Type B pancreatic cell (in vitro differentiated cells): Measurements from ENCODE around the gene CAPN12. TPM values are rescaled to one million over a fixed set of nuclear protein-coding genes. Genes with fewer than 3 reads are reported as not detected.

Experiments used
- DNase-seq: peaks from one replicate; pipeline ENCODE4 v3.0.0; 2021; ENCODE audit warnings: mixed read lengths; ENCODE audit not compliant: unreplicated experiment; ENCODE audit errors: extremely low spot score
- H3K27ac Mint-ChIP-seq: 2 replicates; pipeline ENCODE4 v1.8.0; 2021; ENCODE audit warnings: mild to moderate bottlenecking, mixed read lengths
- H3K27me3 Mint-ChIP-seq: 2 replicates; pipeline ENCODE4 v1.8.0; 2021; ENCODE audit warnings: mixed read lengths
- H3K36me3 Mint-ChIP-seq: 2 replicates; pipeline ENCODE4 v1.8.0; 2021; ENCODE audit warnings: mixed read lengths
- H3K4me1 Mint-ChIP-seq: one replicate; pipeline ENCODE4 v1.8.0; 2021; ENCODE audit warnings: mixed read lengths; ENCODE audit not compliant: unreplicated experiment
- H3K4me3 Mint-ChIP-seq: 2 replicates; pipeline ENCODE4 v1.8.0; 2021; ENCODE audit warnings: mild to moderate bottlenecking, mixed read lengths
- H3K9me3 Mint-ChIP-seq: 2 replicates; pipeline ENCODE4 v1.8.0; 2021; ENCODE audit warnings: mixed read lengths
- total RNA-seq: library from RNA; stranded (reverse); gene quantifications from 2 replicates; pipeline ENCODE4 v1.2.1, GENCODE V29; 2021; ENCODE audit warnings: low replicate concordance
- TF ChIP-seq, protein P1 (sequence below): fragments of 200-600 bp; sonication (generic); conservative IDR thresholded peaks from 2 replicates; pipeline ENCODE4 v1.5.0; 2021; ENCODE audit warnings: antibody characterized with exemption, mild to moderate bottlenecking

CAPN12 gene
- total RNA-seq, 1 donor from 2014 or later: 3.0 TPM

DNA sequence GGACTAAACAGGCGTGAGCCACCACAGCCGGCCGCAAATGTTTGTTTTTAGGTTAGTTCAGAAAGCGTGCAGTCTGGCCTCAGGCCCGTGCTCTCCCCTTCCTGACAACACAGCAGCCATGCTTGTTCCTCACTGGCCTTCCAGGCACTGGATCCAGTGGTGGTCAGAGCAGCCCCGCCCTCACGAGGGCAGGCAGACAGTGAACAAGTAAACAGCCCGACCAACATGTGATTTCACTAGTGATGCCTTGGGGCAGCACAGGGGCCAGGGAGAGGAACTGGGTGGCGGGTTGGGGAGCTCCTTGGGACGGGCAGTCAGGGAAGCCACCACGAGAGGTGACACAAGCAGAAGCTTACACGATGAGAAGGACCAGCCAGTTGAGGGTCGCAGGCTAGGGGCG, 40.8 kb downstream of the CAPN12 start:
- H3K9me3 Mint-ChIP-seq: no peaks in the 10 kb centered on the region
- TF ChIP-seq, protein P1, sequence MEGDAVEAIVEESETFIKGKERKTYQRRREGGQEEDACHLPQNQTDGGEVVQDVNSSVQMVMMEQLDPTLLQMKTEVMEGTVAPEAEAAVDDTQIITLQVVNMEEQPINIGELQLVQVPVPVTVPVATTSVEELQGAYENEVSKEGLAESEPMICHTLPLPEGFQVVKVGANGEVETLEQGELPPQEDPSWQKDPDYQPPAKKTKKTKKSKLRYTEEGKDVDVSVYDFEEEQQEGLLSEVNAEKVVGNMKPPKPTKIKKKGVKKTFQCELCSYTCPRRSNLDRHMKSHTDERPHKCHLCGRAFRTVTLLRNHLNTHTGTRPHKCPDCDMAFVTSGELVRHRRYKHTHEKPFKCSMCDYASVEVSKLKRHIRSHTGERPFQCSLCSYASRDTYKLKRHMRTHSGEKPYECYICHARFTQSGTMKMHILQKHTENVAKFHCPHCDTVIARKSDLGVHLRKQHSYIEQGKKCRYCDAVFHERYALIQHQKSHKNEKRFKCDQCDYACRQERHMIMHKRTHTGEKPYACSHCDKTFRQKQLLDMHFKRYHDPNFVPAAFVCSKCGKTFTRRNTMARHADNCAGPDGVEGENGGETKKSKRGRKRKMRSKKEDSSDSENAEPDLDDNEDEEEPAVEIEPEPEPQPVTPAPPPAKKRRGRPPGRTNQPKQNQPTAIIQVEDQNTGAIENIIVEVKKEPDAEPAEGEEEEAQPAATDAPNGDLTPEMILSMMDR: no peak
- no peaks in the 10 kb centered on the region for H3K27me3 Mint-ChIP-seq
- no peak for DNase-seq
- H3K4me3 Mint-ChIP-seq: no peak overlapping the region
- H3K36me3 Mint-ChIP-seq: peaks cover 4% of the 10 kb centered on the region
- H3K27ac Mint-ChIP-seq: peak overlapping the region; percentile 66
- H3K4me1 Mint-ChIP-seq: peaks cover 5% of the 10 kb centered on the region

DNA sequence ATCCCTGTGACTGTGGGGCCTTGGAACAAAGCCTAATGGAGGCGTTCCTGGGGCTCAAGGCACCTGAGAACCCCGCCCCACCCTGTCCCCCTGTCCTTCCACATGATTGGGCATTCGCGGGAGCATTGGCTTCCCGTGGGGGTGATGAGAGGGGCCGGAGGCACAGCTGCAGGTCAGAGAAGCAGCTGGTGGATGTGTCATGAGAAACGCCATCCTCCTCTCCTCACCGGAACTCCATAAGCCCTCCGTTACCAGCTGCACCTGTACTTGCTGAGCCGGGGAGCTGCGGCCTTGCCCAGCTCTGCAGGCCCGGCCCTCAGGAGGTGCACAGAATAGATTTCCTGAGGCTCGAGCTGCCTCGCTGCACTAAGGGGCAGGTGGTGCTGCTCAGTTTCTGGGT, 42.0 kb downstream of the CAPN12 start:
- Mint-ChIP-seq H3K4me1 (peaks cover 15% of the 10 kb centered on the region), H3K4me3 (no peak overlapping the region), H3K36me3 (peaks cover 7% of the 10 kb centered on the region), H3K27ac (peak overlapping the region; percentile 50), H3K9me3 (no peaks in the 10 kb centered on the region), H3K27me3 (no peaks in the 10 kb centered on the region)
- no peak for DNase-seq
- TF ChIP-seq, protein P1: no peak

DNA sequence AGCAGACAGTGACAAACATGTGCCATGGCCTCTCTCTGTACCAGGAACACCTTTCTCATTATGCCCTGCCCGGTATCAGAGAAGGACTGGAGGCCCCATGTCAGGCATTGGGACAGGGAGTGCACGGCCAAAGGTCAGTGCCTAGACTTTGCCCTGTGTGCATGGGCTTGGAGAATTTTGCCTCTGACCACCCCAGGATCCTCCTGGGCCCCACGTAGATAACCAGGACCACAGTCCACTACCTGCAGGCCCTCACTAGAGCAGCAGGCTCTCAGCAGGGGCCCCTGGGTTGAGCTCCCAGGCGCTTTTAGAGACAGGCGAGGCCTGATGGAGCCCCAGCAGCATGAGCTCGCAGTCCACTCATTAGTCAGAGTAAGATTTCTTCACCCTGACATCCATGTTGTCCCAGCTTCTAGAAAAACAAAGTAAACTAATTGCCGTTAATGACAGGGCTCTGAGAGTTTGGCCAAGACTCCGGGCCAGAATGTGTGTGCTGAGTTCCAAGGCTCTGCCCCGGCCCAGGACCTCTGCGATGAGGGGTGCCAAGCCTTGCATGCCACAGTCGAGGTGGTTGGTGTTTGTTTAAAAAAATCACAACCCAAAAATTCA, 42.7 kb downstream of the CAPN12 start:
- Mint-ChIP-seq H3K9me3 (no peaks in the 10 kb centered on the region), H3K36me3 (peaks cover 7% of the 10 kb centered on the region), H3K27ac (peak overlapping the region; percentile 74), H3K4me1 (peaks cover 22% of the 10 kb centered on the region), H3K4me3 (no peak overlapping the region), H3K27me3 (no peaks in the 10 kb centered on the region)
- TF ChIP-seq, protein P1: no peak
- no peak for DNase-seq

DNA sequence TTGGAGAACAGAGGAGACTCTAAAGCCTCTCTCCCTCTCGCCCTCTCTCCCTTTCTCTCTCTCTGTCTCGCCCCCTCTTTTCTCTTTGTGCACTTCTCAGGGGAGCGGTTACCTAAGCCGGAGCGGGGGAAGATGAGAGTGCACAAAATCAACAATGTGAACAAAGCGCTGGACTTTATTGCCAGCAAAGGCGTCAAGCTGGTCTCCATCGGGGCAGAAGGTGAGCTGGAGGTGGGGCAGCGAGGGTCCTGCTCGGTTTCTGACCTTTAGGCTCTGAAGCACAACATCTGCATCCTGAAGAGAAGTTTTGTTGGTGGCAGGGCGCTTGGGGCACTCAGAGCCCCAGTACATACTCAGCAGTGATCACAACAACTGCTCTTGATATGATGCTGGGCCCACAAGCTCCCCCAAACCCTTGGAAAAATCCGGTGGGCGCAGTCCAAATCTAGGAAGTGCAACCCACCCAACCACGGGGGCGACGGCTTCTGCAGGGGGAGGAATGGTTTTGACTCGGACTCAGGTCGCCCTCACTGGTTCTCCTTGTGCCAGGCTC, 43.3 kb downstream of the CAPN12 start:
- DNase-seq: no peak
- H3K27ac Mint-ChIP-seq: peak overlapping the region; percentile 74
- H3K9me3 Mint-ChIP-seq: no peaks in the 10 kb centered on the region
- peak overlapping the region; percentile 58 for H3K4me3 Mint-ChIP-seq
- peaks cover 7% of the 10 kb centered on the region for H3K36me3 Mint-ChIP-seq
- H3K4me1 Mint-ChIP-seq: peaks cover 23% of the 10 kb centered on the region
- H3K27me3 Mint-ChIP-seq: no peaks in the 10 kb centered on the region
- TF ChIP-seq, protein P1: no peak

DNA sequence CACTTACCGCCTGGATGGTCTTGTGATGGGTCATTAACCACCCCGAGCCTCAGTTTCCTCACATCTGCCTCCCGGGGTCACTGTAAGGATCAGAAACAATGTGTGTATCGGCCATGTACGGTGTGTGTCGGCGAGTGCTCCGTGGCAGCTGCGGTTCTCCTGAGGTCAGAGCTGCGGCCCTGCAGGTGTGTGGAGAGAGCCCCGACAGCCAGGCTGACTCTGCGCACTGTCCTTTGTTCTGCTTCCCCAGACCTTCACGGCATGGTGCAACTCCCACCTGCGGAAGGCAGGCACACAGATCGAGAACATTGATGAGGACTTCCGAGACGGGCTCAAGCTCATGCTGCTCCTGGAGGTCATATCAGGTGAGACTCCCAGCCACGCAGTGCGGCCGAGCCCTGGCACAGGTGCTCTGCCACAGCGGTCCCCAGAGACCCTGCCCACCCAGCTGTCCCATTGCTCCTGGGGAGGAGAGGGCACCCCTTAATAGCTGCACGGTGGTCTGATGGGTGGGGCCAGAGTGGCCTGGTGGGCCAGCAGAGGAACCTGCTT, 43.8 kb downstream of the CAPN12 start:
- Mint-ChIP-seq H3K4me3 (no peak overlapping the region), H3K27me3 (no peaks in the 10 kb centered on the region)

More for the DNA sequence above, 43.8 kb downstream of the CAPN12 start:
- TF ChIP-seq, protein P1: no peak
- Mint-ChIP-seq H3K27ac (peak overlapping the region; percentile 74), H3K9me3 (no peaks in the 10 kb centered on the region), H3K36me3 (peaks cover 7% of the 10 kb centered on the region), H3K4me1 (peaks cover 25% of the 10 kb centered on the region)
- no peak for DNase-seq
